Muscle of leg (tissue), 11 donors: Measurements from ENCODE around the gene LRRC38. TPM values are rescaled to one million over a fixed set of nuclear protein-coding genes. Genes with fewer than 3 reads are reported as not detected.
A peak's percentile ranks its signal among the peaks of the same experiment; 100 is the strongest.

Source experiments
- DNase-seq: peaks from one replicate; pipeline ENCODE4 v3.0.0; 2013
- H3K27ac ChIP-seq: one replicate; pipeline ENCODE4 v1.5.1; 2013; ENCODE audit warnings: mild to moderate bottlenecking, low read length, control low read depth
- H3K27me3 ChIP-seq: one replicate; pipeline ENCODE4 v1.6.1; 2013; ENCODE audit warnings: low read length; ENCODE audit not compliant: control insufficient read depth, insufficient read depth
- H3K36me3 ChIP-seq: one replicate; pipeline ENCODE4 v1.6.1; 2013; ENCODE audit warnings: low read length; ENCODE audit not compliant: control insufficient read depth, insufficient read depth
- H3K4me1 ChIP-seq: one replicate; pipeline ENCODE4 v1.6.1; 2013; ENCODE audit warnings: low read length; ENCODE audit not compliant: control insufficient read depth, insufficient read depth
- H3K4me3 ChIP-seq: one replicate; pipeline ENCODE4 v1.5.1; 2013; ENCODE audit warnings: low read length, control low read depth
- H3K9me3 ChIP-seq: replicated peaks from 2 replicates; pipeline ENCODE4 v1.6.1; 2013; ENCODE audit warnings: low read depth, low read length; ENCODE audit not compliant: control insufficient read depth
- WGBS: methylation state at CpG from one replicate; pipeline ENCODE4 v1.1.5; 2013; ENCODE audit warnings: missing lambda C conversion rate; ENCODE audit not compliant: insufficient coverage; 5-methylcytosine and 5-hydroxymethylcytosine counted together
- polyA plus RNA-seq, 8 donors: library from polyadenylated mRNA; unstranded; fragments of 120-200 nt; gene quantifications; one replicate each; pipeline versions ENCODE4 v1.2.1 to v1.2.3, GENCODE V29; 2013; ENCODE audit warnings: inconsistent platforms in 1 of 8, low replicate concordance in 1 of 8; ENCODE audit not compliant: insufficient read length in 8 of 8, insufficient read depth in 1 of 8
- total RNA-seq: library from RNA; stranded (reverse); fragments of 120-200 nt; gene quantifications from one replicate; pipeline ENCODE4 v1.2.4, GENCODE V29; 2013

LRRC38 gene
- total and polyA plus RNA-seq, 9 donors, result 11.9 to 51.2 (median 29.3) TPM

DNA sequence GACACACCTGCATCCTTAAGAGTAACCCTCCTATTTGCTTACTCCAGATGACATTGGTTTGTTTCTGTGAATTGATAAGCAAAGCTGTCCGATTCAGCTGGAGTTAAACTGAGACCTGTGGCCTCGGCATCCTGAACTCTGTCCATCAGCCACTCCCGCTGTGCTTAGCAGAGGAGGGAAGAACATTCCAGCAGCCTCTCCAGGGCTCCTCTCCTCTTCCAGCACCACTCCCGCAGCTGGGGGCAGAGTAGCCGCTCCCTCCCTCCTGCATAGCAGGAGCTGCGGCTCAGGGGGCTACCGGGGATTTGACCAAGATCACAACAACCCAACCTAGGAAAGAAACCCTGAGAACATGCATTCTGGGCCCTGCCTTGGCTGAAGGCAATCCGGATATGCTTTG lies 8.8 kb downstream of the LRRC38 start:
- peaks cover 13% of the 10 kb centered on the region for H3K27me3 ChIP-seq
- 12% methylated on average over 5 of the region's 8 CpGs for WGBS
- no peak for DNase-seq
- no peaks in the 10 kb centered on the region for H3K9me3 ChIP-seq
- H3K27ac ChIP-seq, result no peak overlapping the region
- no peaks in the 10 kb centered on the region for H3K36me3 ChIP-seq
- H3K4me3 ChIP-seq, result no peak overlapping the region
- peaks cover 15% of the 10 kb centered on the region for H3K4me1 ChIP-seq

- Histone ChIP-seq H3K4me3 (no peak overlapping the region), H3K36me3 (no peaks in the 10 kb centered on the region), H3K9me3 (no peaks in the 10 kb centered on the region), H3K27me3 (peaks cover 2% of the 10 kb centered on the region), H3K27ac (no peak overlapping the region), H3K4me1 (peaks cover 9% of the 10 kb centered on the region)
- DNase-seq, result no peak
- 90% methylated on average over 5 of the region's 10 CpGs for WGBS
Observed at GRCh38 chr1:13500806-13501205, 13.0 kb downstream of the LRRC38 start.

DNA sequence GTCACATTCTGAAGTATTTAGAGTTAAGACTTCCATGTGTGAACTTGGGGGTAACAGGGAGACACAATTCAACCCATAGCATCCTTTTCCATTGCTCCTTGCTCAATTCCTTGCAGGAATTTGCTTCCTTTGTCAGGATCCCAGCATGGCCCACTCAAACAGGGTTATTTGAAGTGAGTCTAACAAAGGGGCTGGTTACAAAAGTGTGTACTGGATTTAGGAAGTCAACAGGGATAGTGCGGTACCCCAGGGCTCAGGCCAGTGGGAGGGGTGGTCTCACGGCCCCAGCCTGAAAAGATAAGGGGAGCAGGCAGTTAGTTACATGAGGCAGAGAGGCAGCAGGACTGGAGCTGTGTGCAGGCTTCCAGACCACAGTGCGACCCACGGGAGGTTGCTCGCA lies 14.4 kb downstream of the LRRC38 start:
- Histone ChIP-seq H3K4me1 (peaks cover 11% of the 10 kb centered on the region), H3K27me3 (peaks cover 2% of the 10 kb centered on the region), H3K9me3 (no peaks in the 10 kb centered on the region), H3K36me3 (no peaks in the 10 kb centered on the region), H3K27ac (no peak overlapping the region), H3K4me3 (no peak overlapping the region)
- no peak for DNase-seq
- WGBS, result 76% methylated on average over 2 of the region's 5 CpGs

DNA sequence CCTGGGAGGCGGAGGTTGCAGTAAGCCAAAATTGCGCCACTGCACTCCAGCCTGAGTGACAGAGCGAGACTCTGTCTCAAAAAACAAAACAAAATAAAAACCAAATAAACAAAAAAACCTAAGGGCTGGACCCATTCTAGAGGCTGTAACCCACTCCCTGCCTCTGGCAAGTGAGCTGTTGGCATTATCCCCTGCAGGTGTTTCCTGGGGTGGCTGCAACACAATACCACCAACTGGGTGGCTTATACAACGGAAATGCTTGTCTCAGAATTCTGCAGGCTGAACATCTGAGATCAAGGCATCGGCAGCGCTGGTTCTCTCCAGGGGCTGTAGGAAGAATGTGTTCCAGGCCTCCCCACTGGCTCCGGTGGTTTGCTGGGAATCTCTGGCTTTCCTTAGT lies 15.2 kb downstream of the LRRC38 start:
- Histone ChIP-seq H3K27ac (no peak overlapping the region), H3K36me3 (no peaks in the 10 kb centered on the region), H3K4me1 (peaks cover 14% of the 10 kb centered on the region), H3K9me3 (no peaks in the 10 kb centered on the region), H3K4me3 (no peak overlapping the region), H3K27me3 (no peaks in the 10 kb centered on the region)
- 6% methylated on average over 3 of the region's 7 CpGs for WGBS
- DNase-seq, result no peak

DNA sequence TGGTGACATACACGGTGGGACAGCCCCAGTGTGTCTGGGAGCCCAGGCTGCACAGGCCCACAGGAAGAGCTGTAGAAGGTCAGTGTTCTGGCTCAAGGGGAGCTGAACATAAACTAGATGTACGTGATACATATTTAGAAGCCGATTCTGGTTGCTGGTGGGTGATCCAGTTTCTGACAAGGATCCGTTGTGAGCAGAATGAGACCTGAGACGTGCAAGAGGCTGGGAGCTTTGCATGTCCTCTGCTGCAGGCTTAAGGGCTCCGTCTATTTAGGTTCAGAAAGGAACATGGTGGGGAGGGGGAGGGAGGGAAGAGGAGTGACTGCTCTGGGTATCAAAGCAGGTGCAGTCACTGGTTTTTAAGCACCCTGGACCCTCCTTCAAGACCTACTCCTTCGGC lies 18.6 kb downstream of the LRRC38 start:
- DNase-seq, result peak; percentile 50
- Histone ChIP-seq H3K36me3 (no peaks in the 10 kb centered on the region), H3K9me3 (no peaks in the 10 kb centered on the region), H3K4me3 (no peak overlapping the region), H3K27me3 (no peaks in the 10 kb centered on the region), H3K27ac (peak overlapping the region; percentile 81), H3K4me1 (peaks cover 24% of the 10 kb centered on the region)
- WGBS, result 35% methylated on average over 7 of the region's 7 CpGs

- Histone ChIP-seq H3K4me3 (no peak overlapping the region), H3K4me1 (peaks cover 24% of the 10 kb centered on the region), H3K36me3 (no peaks in the 10 kb centered on the region), H3K27ac (peak overlapping the region; percentile 75), H3K27me3 (no peaks in the 10 kb centered on the region), H3K9me3 (no peaks in the 10 kb centered on the region)
- DNase-seq, result peak; percentile 46
- 64% methylated on average over 6 of the region's 6 CpGs for WGBS
Observed at GRCh38 chr1:13494712-13495111, 19.1 kb downstream of the LRRC38 start.

DNA sequence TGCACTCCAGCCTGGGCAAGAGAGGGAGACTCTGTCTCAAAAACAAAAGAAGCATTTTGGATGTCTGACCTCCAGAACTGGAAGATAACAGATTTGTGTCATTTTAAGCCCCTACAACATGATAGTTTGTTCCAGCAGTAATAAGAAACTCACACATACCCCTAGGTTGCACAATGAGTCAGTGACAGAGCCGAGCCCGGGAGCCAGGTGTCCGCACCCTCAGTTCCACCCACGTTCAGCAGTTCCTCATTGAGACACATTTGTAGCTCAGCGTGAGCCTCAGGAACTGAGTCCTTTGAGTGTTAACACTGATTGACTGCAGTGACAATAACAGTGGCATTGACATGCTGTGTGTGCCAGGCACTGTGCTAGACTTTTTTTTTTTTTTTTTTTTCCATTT lies 19.8 kb downstream of the LRRC38 start:
- Histone ChIP-seq H3K4me1 (peaks cover 24% of the 10 kb centered on the region), H3K27me3 (no peaks in the 10 kb centered on the region)
- DNase-seq, result no peak

GRCh38 chr1:13492711-13493110 lies 21.1 kb downstream of the LRRC38 start:
- Histone ChIP-seq H3K27me3 (no peaks in the 10 kb centered on the region), H3K36me3 (no peaks in the 10 kb centered on the region), H3K4me3 (no peak overlapping the region), H3K4me1 (peaks cover 25% of the 10 kb centered on the region), H3K27ac (peak overlapping the region; percentile 35), H3K9me3 (no peaks in the 10 kb centered on the region)
- DNase-seq, result no peak
- 51% methylated on average over 10 of the region's 12 CpGs for WGBS

More for the DNA sequence above, 19.8 kb downstream of the LRRC38 start:
- Histone ChIP-seq H3K36me3 (no peaks in the 10 kb centered on the region), H3K27ac (no peak overlapping the region), H3K4me3 (no peak overlapping the region), H3K9me3 (no peaks in the 10 kb centered on the region)
- WGBS, result 71% methylated on average over 5 of the region's 5 CpGs

DNA sequence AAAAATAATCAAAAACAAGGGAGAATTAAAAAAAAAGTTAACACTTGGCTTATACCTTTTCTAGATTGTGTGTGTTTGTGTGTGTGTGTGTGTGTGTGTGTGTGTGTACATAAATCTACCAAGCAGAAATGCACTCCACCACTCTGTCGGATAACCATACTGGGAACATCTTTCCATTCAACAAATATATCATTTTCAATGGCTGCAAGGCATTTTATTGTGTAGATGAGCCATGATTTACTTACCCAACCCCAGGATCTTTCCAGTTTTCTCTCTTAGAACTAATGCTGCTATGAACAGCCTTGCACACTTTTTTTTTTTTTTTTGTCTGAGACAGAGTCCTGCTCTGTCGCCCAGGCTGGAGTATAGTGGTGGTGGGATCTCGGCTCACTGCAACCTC lies 25.8 kb downstream of the LRRC38 start:
- Histone ChIP-seq H3K4me3 (no peak overlapping the region), H3K4me1 (peaks cover 24% of the 10 kb centered on the region), H3K27me3 (no peaks in the 10 kb centered on the region), H3K27ac (peak overlapping the region; percentile 5), H3K36me3 (no peaks in the 10 kb centered on the region), H3K9me3 (no peaks in the 10 kb centered on the region)
- DNase-seq, result no peak
- no CpG with 5 or more reads among the region's 3 CpGs for WGBS

- Histone ChIP-seq H3K27me3 (no peaks in the 10 kb centered on the region), H3K4me1 (peaks cover 26% of the 10 kb centered on the region), H3K9me3 (no peaks in the 10 kb centered on the region), H3K27ac (peak overlapping the region; percentile 73), H3K4me3 (no peak overlapping the region), H3K36me3 (no peaks in the 10 kb centered on the region)
- WGBS, result 83% methylated on average over 6 of the region's 17 CpGs
- peak; percentile 79 for DNase-seq
Observed at GRCh38 chr1:13487143-13487868, 26.5 kb downstream of the LRRC38 start.

DNA sequence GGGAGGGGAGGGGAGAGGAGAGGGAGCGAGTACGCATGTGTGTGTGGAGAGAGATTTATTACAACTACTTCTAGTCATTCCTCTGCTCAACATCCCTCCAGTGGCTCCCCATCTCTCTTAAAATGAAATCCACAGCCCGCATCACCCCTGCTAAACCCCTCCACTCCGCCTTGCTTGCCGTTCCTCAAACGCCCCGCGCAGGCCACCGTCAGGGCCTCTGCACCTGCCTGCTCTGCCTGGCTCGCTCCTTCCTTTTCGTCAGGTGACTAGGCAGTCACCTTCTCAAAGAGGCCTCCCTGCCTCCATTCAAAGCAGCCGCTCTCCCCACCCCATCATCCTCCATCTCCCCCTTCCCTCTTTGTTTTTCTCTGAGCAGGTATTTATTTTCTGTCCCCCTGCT lies 29.9 kb downstream of the LRRC38 start:
- peaks cover 25% of the 10 kb centered on the region for H3K4me1 ChIP-seq
- H3K9me3 ChIP-seq, result no peaks in the 10 kb centered on the region
- H3K27ac ChIP-seq, result no peak overlapping the region
- H3K27me3 ChIP-seq, result no peaks in the 10 kb centered on the region
- WGBS, result 52% methylated on average over 10 of the region's 12 CpGs
- DNase-seq, result no peak
- no peak overlapping the region for H3K4me3 ChIP-seq
- no peaks in the 10 kb centered on the region for H3K36me3 ChIP-seq
